T47D (cell line): ENCODE measurements around the gene RIN3.

Experiments used
- DNase-seq, 2 experiments: peaks; one replicate each; pipeline versions ENCODE4 v3.0.0 to v3.0.0-alpha.2; 2011 to 2012; ENCODE audit warnings: low read depth in 1 of 2, low spot score in 1 of 2
- JUND ChIP-seq: IDR thresholded peaks from 2 replicates; pipeline ENCODE4 v1.6.1; 2012; ENCODE audit warnings: low read depth
- in situ Hi-C: cut with HindIII; loops from 2 replicates; pipeline ENCODE4 v1.10.0; 2016; ENCODE audit warnings: low sequenced_read_pairs, low pct_unique_long_range_greater_than_20kb

RIN3 gene

DNA sequence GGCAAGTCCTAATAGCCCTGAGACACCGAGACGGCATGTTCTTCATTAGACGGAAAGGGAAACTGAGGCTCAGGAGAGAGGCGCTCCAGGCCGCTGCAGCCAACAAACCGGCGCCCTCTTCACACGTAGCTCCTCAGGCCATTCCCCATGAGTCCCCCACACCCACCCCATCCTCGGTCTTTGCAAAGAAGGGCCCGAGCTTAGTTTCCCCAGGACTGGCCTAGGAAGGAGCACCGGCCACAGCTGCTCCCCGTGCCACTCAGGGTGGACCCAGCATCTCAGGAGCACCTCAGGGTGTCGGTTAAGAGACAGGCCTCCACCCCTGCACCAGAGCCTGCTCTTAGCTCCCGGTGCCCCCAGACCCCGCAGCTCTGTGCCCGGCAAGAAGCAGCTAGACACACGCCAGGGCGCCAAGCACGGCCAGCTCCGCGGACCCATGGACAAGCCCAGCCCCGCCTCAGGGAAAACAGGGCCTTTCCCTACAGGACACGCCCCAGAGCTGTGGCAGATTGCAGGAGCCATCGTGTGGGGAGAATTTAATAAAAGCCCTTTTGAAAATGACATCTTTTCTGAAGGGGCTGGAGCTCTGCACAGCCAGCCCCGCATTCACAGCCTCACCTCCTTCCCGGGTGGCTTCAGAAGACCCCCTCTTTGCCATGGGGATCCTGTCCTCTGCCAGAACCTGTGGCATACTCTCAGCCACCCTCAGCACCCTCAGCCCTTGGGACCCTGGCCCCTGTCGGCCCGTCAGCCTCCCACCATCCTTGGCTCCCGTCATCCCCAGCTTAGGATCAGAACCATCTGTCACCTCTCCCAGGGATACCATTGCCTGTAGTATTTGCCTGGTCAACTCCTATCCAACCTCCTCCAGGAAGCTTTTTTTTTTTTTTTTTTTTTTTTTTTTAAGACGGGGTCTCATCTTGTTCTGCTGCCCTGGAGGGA is 175.1 kb downstream of the RIN3 start:
- no peak for DNase-seq
- no peak for TF ChIP-seq JUND
- in situ Hi-C loops: no loop called here

DNA sequence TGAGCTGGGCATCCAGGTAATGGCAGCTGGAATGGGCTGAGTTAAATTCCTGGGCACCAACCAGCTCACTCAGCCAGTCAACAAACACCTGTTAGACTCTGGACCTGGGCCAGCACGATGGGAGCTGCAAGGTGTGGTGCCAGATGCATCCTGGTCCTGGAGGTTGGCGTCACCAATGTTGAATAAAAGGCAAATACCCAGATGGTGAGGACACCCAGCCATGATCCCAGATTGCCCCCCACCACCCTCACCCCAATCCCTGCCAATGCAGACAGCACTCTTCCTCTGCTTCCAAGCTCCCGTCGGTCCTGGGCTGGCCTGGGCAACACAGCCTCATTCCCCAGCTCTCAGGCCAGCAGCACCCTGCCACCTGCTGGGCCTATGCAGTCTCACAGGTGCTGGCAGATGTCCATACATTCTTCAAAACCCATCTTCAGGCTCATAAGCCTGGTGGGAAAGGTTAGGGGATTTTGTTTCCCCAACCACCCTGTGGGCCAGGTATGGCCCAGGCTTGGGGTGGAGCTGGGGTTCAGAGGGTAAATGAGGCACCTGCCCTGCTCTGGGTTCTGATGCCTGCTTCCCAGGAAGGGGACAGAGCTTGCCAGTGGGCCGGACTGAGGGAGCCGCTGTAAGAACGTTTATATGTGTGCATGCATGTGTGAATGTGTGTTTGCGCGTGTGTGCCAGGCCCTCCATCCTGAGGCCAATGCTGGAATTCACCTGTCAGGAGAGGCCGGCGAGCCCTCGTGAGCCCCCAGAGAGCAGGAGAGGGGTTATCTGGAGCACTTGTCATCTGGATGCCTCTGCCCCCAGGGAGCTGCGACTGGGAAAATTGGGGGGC is 176.8 kb downstream of the RIN3 start:
- TF ChIP-seq JUND: no peak
- in situ Hi-C loops: no loop called here

DNA sequence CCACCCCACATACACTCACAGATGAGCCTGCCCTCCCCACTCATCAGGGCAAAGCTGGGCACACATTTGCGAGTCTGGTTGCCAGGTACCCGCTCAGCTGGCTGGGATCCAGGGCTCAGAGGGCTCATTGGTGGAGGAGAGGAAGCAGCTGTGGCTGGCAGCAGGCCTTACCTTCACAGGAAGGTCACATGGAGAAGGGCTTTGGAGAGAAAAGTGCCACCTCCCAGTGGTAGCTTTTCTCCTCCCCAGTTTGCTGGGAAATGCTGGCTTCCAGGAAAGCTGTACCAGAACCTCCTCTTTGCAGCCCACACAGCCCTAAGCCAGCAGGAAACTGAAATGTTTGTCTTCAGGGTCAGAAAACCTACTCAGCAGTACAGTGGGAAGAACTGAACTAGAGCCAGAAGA is 179.2 kb downstream of the RIN3 start:
- peak in 1 of 2 experiments; percentile 40 for DNase-seq
- TF ChIP-seq JUND: no peak
- in situ Hi-C loops: no loop called here

More for the DNA sequence above, 176.8 kb downstream of the RIN3 start:
- DNase-seq: peak; percentile 89 to 94

DNA sequence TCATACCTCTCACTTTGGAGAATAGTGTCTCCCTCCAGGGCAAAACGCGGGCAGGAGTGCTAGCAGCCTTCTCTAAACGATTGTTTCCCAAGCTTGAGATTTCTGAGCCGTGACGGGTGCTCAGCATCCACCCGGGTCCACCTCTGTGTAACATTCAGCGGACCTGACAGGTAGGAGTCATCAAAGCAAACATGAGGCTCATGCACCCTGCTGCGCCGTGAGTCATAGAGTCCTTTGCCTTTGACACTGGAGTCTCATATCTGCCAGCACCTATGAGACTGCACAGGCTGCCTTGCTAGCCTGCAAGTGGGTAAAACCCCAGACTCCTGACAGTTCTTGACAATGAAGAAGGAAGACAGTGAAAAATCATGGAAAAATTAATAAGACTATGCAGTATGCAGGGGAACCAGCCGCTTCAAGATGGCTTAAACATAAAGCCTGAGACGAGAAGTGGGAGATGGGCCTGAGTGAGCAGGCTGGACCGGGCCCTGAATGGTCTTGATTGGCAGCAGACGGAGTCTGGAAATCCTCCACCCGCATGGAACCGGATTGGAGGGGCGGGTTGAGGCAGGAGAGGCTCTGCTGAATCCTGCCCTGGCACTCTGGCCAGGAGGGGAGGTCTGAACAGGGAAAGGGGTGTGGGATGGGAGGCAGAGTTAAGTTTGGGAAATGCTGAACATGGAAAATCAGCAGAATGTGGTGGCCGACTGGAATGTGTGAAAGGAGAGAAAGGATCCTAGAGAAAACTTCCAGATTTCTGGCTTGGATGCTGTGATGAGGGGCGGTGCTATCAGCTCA is 180.6 kb downstream of the RIN3 start:
- no peak for TF ChIP-seq JUND
- peak in 1 of 2 experiments; percentile 22 for DNase-seq
- in situ Hi-C loops: no loop called here

DNA sequence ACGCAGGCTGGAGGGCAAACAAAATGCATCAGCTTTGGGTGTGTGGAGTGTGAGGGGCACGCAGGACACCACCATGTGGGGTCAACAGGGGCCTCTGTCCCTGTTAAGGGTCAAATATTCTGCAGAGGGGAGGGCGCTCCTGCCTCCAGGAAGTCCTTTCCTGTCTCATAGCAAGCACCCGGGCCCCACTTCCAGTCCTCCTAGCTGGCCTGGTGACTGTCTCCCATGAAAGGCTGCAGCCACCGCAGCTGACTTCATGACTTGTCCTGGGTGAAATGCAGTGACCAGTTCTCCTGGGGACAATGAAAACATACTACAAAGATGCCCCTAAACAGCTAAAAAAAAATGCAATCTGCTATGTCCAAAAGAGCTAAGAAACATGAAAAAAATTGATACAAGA is 181.2 kb downstream of the RIN3 start:
- DNase-seq: no peak
- TF ChIP-seq JUND: no peak
- in situ Hi-C loops: no loop called here

DNA sequence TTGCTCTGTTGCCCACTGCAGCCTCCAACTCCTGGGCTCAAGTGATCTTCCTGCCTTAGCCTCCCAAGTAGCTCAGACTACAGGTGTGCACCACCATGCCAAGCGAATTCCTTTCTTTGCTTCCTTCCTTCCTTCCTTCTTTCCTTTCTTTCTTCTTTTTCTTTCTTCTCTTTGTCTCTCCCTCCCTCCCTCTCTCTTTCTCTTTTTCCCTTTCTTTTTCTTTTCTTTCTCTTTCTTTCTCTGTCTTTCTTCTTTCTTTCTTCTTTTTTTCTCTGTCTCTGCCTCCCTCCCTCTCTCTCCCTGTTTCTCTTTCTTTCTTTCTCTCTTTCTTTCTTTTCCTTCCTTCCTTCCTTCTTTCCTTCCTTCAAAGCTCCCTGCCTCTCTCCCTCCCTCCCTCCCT is 182.0 kb downstream of the RIN3 start:
- no peak for TF ChIP-seq JUND
- in situ Hi-C loops: no loop called here
- DNase-seq: no peak

DNA sequence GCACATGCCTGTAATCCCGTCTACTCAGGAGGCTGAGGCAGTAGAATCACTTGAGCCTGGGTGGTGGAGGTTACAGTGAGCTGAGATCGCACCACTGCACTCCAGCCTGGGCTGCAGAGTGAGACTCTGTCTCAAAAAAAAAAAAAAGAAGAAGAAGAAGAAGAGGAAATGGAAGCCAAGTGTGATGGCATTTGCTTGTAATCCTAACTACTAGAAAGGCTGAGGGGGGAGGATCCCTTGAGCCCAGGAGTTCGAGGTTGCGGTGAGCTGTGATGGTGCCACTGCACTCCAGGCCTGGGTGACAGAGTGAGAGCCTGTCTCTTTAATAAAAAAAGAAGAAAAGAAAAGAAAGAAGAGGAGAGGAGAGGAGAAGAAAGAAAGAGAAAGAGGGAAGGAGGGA is 182.8 kb downstream of the RIN3 start:
- in situ Hi-C loops: no loop called here
- DNase-seq: no peak
- TF ChIP-seq JUND: no peak

DNA sequence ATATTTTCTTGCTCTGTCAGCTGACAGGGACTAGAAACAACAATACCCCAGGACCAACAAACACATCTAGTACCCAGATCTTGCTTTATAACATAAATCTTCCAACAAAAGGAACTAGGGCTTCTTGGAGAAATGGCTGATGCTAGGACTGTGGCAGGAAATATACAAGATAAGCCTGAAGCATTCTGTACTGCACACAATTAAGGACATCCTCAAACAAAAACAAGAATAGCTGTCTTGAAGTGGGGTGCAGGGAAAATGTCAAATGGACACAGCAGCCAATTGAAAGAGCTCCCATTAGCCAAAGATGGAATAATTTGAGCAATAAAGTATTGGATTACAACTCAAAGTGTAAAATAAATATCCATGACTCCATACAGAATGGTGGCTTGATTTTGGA is 184.8 kb downstream of the RIN3 start:
- DNase-seq: no peak
- TF ChIP-seq JUND: no peak
- in situ Hi-C loops: no loop called here

DNA sequence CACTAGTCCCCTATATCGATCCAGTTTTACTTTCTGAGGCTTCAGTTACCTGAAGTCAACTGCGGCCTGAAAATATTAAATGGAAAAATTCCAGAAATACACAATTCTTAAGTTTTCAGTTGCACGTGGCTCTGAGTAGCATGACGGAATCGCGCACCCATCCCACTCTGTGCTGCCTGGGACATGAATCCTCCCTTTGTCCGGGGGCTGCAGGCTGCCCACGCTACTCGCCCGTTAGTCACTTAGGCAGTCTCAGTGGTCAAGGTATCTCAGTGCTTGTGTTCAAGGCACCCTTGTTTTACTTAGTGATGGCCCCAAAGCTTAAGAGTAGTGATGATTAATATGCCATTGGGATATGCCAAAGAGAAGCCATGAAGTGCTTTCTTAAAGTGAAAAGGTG is 188.2 kb downstream of the RIN3 start:
- DNase-seq: no peak
- no peak for TF ChIP-seq JUND
- in situ Hi-C loops: no loop called here

DNA sequence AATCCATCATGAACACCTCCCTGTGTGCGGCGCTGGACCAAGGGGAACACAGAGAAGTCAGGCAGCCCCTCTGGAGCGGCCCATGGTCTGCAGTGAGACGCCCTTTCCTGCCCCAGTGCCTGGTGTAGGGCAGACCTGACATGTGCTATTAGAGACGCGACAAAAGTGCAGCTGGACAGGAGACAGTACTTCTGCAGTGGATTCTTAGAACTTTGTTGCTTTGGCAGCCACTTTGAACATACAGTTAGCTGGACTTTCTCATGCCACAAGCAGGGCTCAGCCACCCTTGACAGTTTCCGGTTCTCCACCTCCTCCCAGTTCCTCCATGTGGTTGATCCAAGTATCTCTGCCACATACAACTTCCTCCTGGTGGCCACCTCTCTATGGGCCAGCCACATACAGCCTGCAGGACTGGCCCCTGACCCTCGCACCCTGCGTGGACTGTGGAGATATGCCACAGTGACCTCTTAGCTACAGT is 188.9 kb downstream of the RIN3 start:
- in situ Hi-C loops: no loop called here
- no peak for TF ChIP-seq JUND
- no peak for DNase-seq

DNA sequence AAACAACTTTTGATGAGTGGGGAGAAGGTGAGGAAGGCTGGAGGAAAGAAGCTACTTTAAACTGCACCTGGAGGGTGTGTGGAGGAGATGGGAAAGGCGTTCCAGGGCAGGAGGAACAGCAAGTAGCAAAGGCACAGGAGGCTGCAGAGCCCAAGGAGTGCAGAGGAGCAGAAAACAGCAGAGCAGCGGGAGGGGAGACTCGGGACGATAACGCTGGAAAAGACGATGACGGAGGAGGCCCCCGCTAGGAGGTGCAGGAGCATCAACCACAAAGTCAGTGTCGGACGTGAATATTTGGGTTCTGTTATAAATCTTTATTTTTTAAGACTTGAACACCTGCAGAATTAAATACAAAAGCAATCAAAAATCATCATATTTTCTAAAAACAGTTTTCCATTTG is 189.9 kb downstream of the RIN3 start:
- in situ Hi-C loops: no loop called here
- DNase-seq: no peak
- no peak for TF ChIP-seq JUND
